CD4-positive, alpha-beta memory T cell (primary cell): ENCODE data around the gene IFNLR1. TPM values are rescaled to one million over a fixed set of nuclear protein-coding genes. Genes with fewer than 3 reads are reported as not detected.

Experiments
- CTCF ChIA-PET: fragments of 350-600 bp; sonication (Branson Sonifier 250); formaldehyde crosslinking; loops from one replicate; lab custom pipeline; 2021; ENCODE audit warnings: inconsistent platforms; ENCODE audit not compliant: partially characterized antibody; lab: Charles Lee
- POLR2A ChIA-PET: fragments of 350-600 bp; sonication (Branson Sonifier 250); formaldehyde crosslinking; loops from one replicate; lab custom pipeline; 2021; ENCODE audit not compliant: partially characterized antibody; lab: Charles Lee
- DNase-seq, 5 donors: peaks; one replicate each; pipeline versions ENCODE4 v3.0.0 to v3.0.0-alpha.2; 2020 to 2022; ENCODE audit warnings: mixed read lengths in 1 of 5
- H3K27ac ChIP-seq: one replicate; pipeline ENCODE4 v1.7.0; 2013; ENCODE audit warnings: low read depth, low read length
- H3K27me3 ChIP-seq: 2 replicates; pipeline ENCODE4 v1.7.0; 2013; ENCODE audit warnings: mild to moderate bottlenecking, low read length, moderate library complexity; ENCODE audit not compliant: insufficient read depth
- H3K36me3 ChIP-seq: 2 replicates; pipeline ENCODE4 v1.7.0; 2013; ENCODE audit warnings: mild to moderate bottlenecking, low read length, moderate library complexity; ENCODE audit not compliant: insufficient read depth
- H3K4me1 ChIP-seq: 2 replicates; pipeline ENCODE4 v1.7.0; 2013; ENCODE audit warnings: mild to moderate bottlenecking, low read length, moderate library complexity; ENCODE audit not compliant: insufficient read depth
- H3K4me3 ChIP-seq, 2 donors: one replicate each; pipeline ENCODE4 v1.7.0; 2013; ENCODE audit warnings: low read length in 2 of 2, mild to moderate bottlenecking in 1 of 2
- H3K9me3 ChIP-seq, 2 donors: one replicate each; pipeline ENCODE4 v1.7.0; 2013; ENCODE audit warnings: low read length in 2 of 2, control low read depth in 1 of 2; ENCODE audit not compliant: control insufficient read depth in 1 of 2
- H3K27ac Mint-ChIP-seq, 7 donors: one replicate each; pipeline ENCODE4 v1.8.0; 2020 to 2021; ENCODE audit warnings: mixed read lengths in 7 of 7, mild to moderate bottlenecking in 6 of 7, inconsistent platforms in 3 of 7, moderate library complexity in 3 of 7
- H3K27me3 Mint-ChIP-seq, 2 donors: one replicate each; pipeline ENCODE4 v1.8.0; 2020 to 2021; ENCODE audit warnings: mixed read lengths in 2 of 2
- H3K36me3 Mint-ChIP-seq, 2 donors: one replicate each; pipeline ENCODE4 v1.8.0; 2020 to 2021; ENCODE audit warnings: mixed read lengths in 2 of 2, inconsistent platforms in 1 of 2, mild to moderate bottlenecking in 1 of 2
- H3K4me1 Mint-ChIP-seq, 4 donors: one replicate each; pipeline ENCODE4 v1.8.0; 2020 to 2021; ENCODE audit warnings: mixed read lengths in 4 of 4, mild to moderate bottlenecking in 1 of 4
- H3K4me3 Mint-ChIP-seq, 8 donors: one replicate each; pipeline ENCODE4 v1.8.0; 2020 to 2021; ENCODE audit warnings: mixed read lengths in 8 of 8, mild to moderate bottlenecking in 7 of 8, moderate library complexity in 6 of 8, inconsistent platforms in 3 of 8
- H3K9me3 Mint-ChIP-seq, 8 donors: one replicate each; pipeline ENCODE4 v1.8.0; 2020 to 2021; ENCODE audit warnings: mixed read lengths in 8 of 8, mild to moderate bottlenecking in 5 of 8, inconsistent platforms in 3 of 8, moderate library complexity in 1 of 8
- intact Hi-C: fragments of 100-400 bp; cut with micrococcal nuclease; formaldehyde crosslinking; loops from one replicate; pipeline ENCODE4 v1.15.1; 2023
- polyA plus RNA-seq, 2 donors: library from polyadenylated mRNA; unstranded; fragments of 300-500 nt; fragmentation: Illumina TruSeq; gene quantifications; one replicate each; pipeline ENCODE4 v1.2.3, GENCODE V29; 2021
- total RNA-seq, 2 experiments: library from RNA; stranded (reverse); gene quantifications; one replicate each; pipeline ENCODE4 v1.2.3, GENCODE V29; 2021

The IFNLR1 gene
- total and polyA plus RNA-seq, 4 experiments from 2014 or later: 0.88 to 4.5 (median 2.0) TPM

- Mint-ChIP-seq H3K4me3 (no peak within 1 kb of the TSS), H3K36me3 (no peaks in the 10 kb centered on the region), H3K9me3 (no peaks in the 10 kb centered on the region), H3K27ac (no peak within 1 kb of the TSS), H3K27me3 (peaks cover 4 to 12% of the 10 kb centered on the region in 2 donors), H3K4me1 (no peaks in the 10 kb centered on the region)
- Histone ChIP-seq H3K4me3 (no peak within 1 kb of the TSS), H3K27ac (no peak within 1 kb of the TSS), H3K27me3 (no peaks in the 10 kb centered on the region), H3K36me3 (no peaks in the 10 kb centered on the region), H3K9me3 (no peaks in the 10 kb centered on the region), H3K4me1 (no peaks in the 10 kb centered on the region)
- no peak for DNase-seq
- ChIA-PET CTCF (interaction anchor here (1.7 kb wide), 1 partner anchor 8 kb away, joined by 5 read pairs; no protein-coding TSS in a partner anchor), POLR2A (no interaction called here)
- intact Hi-C loops: no loop called here
Measured at GRCh38 chr1:24142546-24143534, 44.2 kb downstream of the IFNLR1 start, which contains the start of gene IL22RA1. Gene IL22RA1, minus strand, starts transcription at chr1:24143140. Its CDS starts 58 bp downstream, at chr1:24143082.

- ChIA-PET CTCF (interaction anchor here (1.7 kb wide), 1 partner anchor 9 kb away, joined by 5 read pairs; no protein-coding TSS in a partner anchor), POLR2A (interaction anchor here (0.6 kb wide), 1 partner anchor 47 kb away, joined by 4 read pairs; no protein-coding TSS in a partner anchor)
- Mint-ChIP-seq H3K36me3 (no peaks in the 10 kb centered on the region), H3K27ac (no peak overlapping the region), H3K27me3 (peaks cover 1 to 12% of the 10 kb centered on the region in 2 donors), H3K4me3 (peak overlapping the region in 1 of 8 donors; percentile 17), H3K4me1 (no peaks in the 10 kb centered on the region), H3K9me3 (no peaks in the 10 kb centered on the region)
- Histone ChIP-seq H3K27ac (no peak overlapping the region), H3K9me3 (no peaks in the 10 kb centered on the region), H3K4me1 (no peaks in the 10 kb centered on the region), H3K27me3 (no peaks in the 10 kb centered on the region), H3K4me3 (no peak overlapping the region), H3K36me3 (no peaks in the 10 kb centered on the region)
- intact Hi-C loops: no loop called here
- no peak for DNase-seq
Measured at GRCh38 chr1:24141311-24141997, 45.6 kb downstream of the IFNLR1 start.

- H3K4me3 ChIP-seq: no peak overlapping the region
- no peak overlapping the region for H3K27ac ChIP-seq
- Mint-ChIP-seq H3K4me3 (no peak overlapping the region), H3K27me3 (peaks cover 1 to 9% of the 10 kb centered on the region in 2 donors), H3K27ac (no peak overlapping the region), H3K36me3 (no peaks in the 10 kb centered on the region), H3K4me1 (no peaks in the 10 kb centered on the region), H3K9me3 (no peaks in the 10 kb centered on the region)
- no peaks in the 10 kb centered on the region for H3K36me3 ChIP-seq
- ChIA-PET CTCF (interaction anchor here (1.9 kb wide), 1 partner anchor 10 kb away, joined by 7 read pairs; no protein-coding TSS in a partner anchor), POLR2A (no interaction called here)
- H3K9me3 ChIP-seq: no peaks in the 10 kb centered on the region
- DNase-seq: no peak
- H3K4me1 ChIP-seq: no peaks in the 10 kb centered on the region
- no peaks in the 10 kb centered on the region for H3K27me3 ChIP-seq
- intact Hi-C loops: no loop called here
Measured at GRCh38 chr1:24140741-24141181, 46.3 kb downstream of the IFNLR1 start.

- no peaks in the 10 kb centered on the region for H3K4me1 Mint-ChIP-seq
- CTCF ChIA-PET: interaction anchor here (1.9 kb wide), 1 partner anchor 11 kb away, joined by 7 read pairs; no protein-coding TSS in a partner anchor
Measured at GRCh38 chr1:24139841-24140425, 47.2 kb downstream of the IFNLR1 start.

GRCh38 chr1:24139222-24139489, 47.9 kb downstream of the IFNLR1 start:
- H3K27me3 ChIP-seq: no peaks in the 10 kb centered on the region
- no peak for DNase-seq
- no peaks in the 10 kb centered on the region for H3K4me1 Mint-ChIP-seq
- no peak overlapping the region for H3K27ac Mint-ChIP-seq
- intact Hi-C loops: no loop called here
- H3K36me3 Mint-ChIP-seq: no peaks in the 10 kb centered on the region
- H3K4me3 Mint-ChIP-seq: no peak overlapping the region
- H3K9me3 ChIP-seq: no peaks in the 10 kb centered on the region
- H3K9me3 Mint-ChIP-seq: peaks cover 0 to 2% (median 0%) of the 10 kb centered on the region in 8 donors
- H3K27me3 Mint-ChIP-seq: peaks cover 1 to 5% of the 10 kb centered on the region in 2 donors
- ChIA-PET POLR2A (no interaction called here), CTCF (interaction anchor here (1.1 to 1.9 kb wide), 2 partner anchors 9 to 12 kb away, joined by 3 to 7 read pairs; no protein-coding TSS in a partner anchor)
- no peak overlapping the region for H3K4me3 ChIP-seq
- no peaks in the 10 kb centered on the region for H3K4me1 ChIP-seq
- no peak overlapping the region for H3K27ac ChIP-seq
- no peaks in the 10 kb centered on the region for H3K36me3 ChIP-seq

More at GRCh38 chr1:24139841-24140425, 47.2 kb downstream of the IFNLR1 start:
- Mint-ChIP-seq H3K9me3 (peaks cover 0 to 2% (median 0%) of the 10 kb centered on the region in 8 donors), H3K27ac (no peak overlapping the region), H3K36me3 (no peaks in the 10 kb centered on the region), H3K4me3 (no peak overlapping the region), H3K27me3 (peaks cover 1 to 9% of the 10 kb centered on the region in 2 donors)
- H3K36me3 ChIP-seq: no peaks in the 10 kb centered on the region
- no peaks in the 10 kb centered on the region for H3K27me3 ChIP-seq
- DNase-seq: no peak
- no peaks in the 10 kb centered on the region for H3K9me3 ChIP-seq
- H3K27ac ChIP-seq: no peak overlapping the region
- H3K4me1 ChIP-seq: no peaks in the 10 kb centered on the region
- intact Hi-C loops: no loop called here
- POLR2A ChIA-PET: no interaction called here
- no peak overlapping the region for H3K4me3 ChIP-seq

GRCh38 chr1:24138476-24139221, 48.4 kb downstream of the IFNLR1 start:
- ChIA-PET POLR2A (no interaction called here), CTCF (interaction anchor here (1.1 to 1.9 kb wide), 2 partner anchors 9 to 12 kb away, joined by 3 to 7 read pairs; no protein-coding TSS in a partner anchor)
- Mint-ChIP-seq H3K4me3 (no peak overlapping the region), H3K27me3 (peaks cover 1 to 5% of the 10 kb centered on the region in 2 donors), H3K27ac (no peak overlapping the region), H3K36me3 (no peaks in the 10 kb centered on the region), H3K9me3 (peaks cover 0 to 2% (median 0%) of the 10 kb centered on the region in 8 donors), H3K4me1 (no peaks in the 10 kb centered on the region)
- Histone ChIP-seq H3K4me3 (no peak overlapping the region), H3K27me3 (no peaks in the 10 kb centered on the region), H3K4me1 (no peaks in the 10 kb centered on the region), H3K27ac (no peak overlapping the region), H3K36me3 (no peaks in the 10 kb centered on the region), H3K9me3 (no peaks in the 10 kb centered on the region)
- intact Hi-C loops: no loop called here
- DNase-seq: no peak
